Measurements from ENCODE around the gene PPP1R3G. TPM values are rescaled to one million over a fixed set of nuclear protein-coding genes. Genes with fewer than 3 reads are reported as not detected.

The PPP1R3G gene
- total and polyA plus RNA-seq, 2 of the 13 experiments (the other 11 are each of a cell fraction or from before 2014, with no cell fraction given), result 1.2 to 1.3 TPM

GRCh38 chr6:5068153-5068751 is 16.9 kb upstream of the PPP1R3G start (continued):
- TF ChIP-seq, protein P1, sequence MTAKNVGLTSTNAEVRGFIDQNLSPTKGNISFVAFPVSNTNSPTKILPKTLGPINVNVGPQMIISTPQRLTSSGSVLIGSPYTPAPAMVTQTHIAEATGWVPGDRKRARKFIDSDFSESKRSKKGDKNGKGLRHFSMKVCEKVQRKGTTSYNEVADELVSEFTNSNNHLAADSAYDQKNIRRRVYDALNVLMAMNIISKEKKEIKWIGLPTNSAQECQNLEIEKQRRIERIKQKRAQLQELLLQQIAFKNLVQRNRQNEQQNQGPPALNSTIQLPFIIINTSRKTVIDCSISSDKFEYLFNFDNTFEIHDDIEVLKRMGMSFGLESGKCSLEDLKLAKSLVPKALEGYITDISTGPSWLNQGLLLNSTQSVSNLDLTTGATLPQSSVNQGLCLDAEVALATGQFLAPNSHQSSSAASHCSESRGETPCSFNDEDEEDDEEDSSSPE (CRISPR knock-in tag; IDR thresholded peaks at IDR 0.05), result peak; percentile 64
- TF ChIP-seq ZNF124 (CRISPR knock-in tag; IDR thresholded peaks at IDR 0.05) (peak; percentile 87), RBM22 (optimal IDR thresholded peaks at IDR 0.05; ENCODE audit: low read length) (no peak), ZFP82 (CRISPR knock-in tag; IDR thresholded peaks at IDR 0.05; ENCODE audit: borderline replicate concordance) (peak; percentile 90; the same call in 1 of the 2 replicates), MIER2 (CRISPR knock-in tag; IDR thresholded peaks at IDR 0.05) (peak; percentile 90), ETV6 (CRISPR knock-in tag; conservative IDR thresholded peaks at IDR 0.05) (no peak; the same call in 1 of the 2 replicates), AKNA (CRISPR knock-in tag; IDR thresholded peaks at IDR 0.05; ENCODE audit: borderline replicate concordance) (no peak; the same call in 1 of the 2 replicates), NAIF1 (CRISPR knock-in tag; IDR thresholded peaks at IDR 0.05; ENCODE audit: borderline replicate concordance) (peak; percentile 78; the same call in 1 of the 2 replicates), CBX1 (IDR thresholded peaks at IDR 0.05; ENCODE audit: low read depth) (peak; percentile 57), BHLHE40 (IDR thresholded peaks at IDR 0.05; ENCODE audit: low read length) (peak; percentile 80), CEBPG (CRISPR knock-in tag; IDR thresholded peaks at IDR 0.05) (peak; percentile 70; the same call in 1 of the 2 replicates), MAFK (conservative IDR thresholded peaks at IDR 0.05 in 1 of 2, IDR thresholded peaks at IDR 0.05 in 1 of 2; ENCODE audit: low read length in 2 of 2) (no peak), ATF7 (IDR thresholded peaks at IDR 0.05) (peak; percentile 99), ATF7 (CRISPR knock-in tag; IDR thresholded peaks at IDR 0.05) (peak; percentile 99), SNAPC5 (CRISPR knock-in tag; IDR thresholded peaks at IDR 0.05; ENCODE audit: borderline replicate concordance) (peak; percentile 70; the same call in 1 of the 2 replicates), REXO4 (CRISPR knock-in tag; IDR thresholded peaks at IDR 0.05; ENCODE audit: borderline replicate concordance) (no peak), ZNF512 (CRISPR knock-in tag; IDR thresholded peaks at IDR 0.05) (0 out of 2 replicates have a peak, but pooled peaks have one; percentile 21)
- TF ChIP-seq, protein P2, sequence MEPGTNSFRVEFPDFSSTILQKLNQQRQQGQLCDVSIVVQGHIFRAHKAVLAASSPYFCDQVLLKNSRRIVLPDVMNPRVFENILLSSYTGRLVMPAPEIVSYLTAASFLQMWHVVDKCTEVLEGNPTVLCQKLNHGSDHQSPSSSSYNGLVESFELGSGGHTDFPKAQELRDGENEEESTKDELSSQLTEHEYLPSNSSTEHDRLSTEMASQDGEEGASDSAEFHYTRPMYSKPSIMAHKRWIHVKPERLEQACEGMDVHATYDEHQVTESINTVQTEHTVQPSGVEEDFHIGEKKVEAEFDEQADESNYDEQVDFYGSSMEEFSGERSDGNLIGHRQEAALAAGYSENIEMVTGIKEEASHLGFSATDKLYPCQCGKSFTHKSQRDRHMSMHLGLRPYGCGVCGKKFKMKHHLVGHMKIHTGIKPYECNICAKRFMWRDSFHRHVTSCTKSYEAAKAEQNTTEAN (CRISPR knock-in tag; conservative IDR thresholded peaks at IDR 0.05), result peak; percentile 96
- TF ChIP-seq, protein P3, sequence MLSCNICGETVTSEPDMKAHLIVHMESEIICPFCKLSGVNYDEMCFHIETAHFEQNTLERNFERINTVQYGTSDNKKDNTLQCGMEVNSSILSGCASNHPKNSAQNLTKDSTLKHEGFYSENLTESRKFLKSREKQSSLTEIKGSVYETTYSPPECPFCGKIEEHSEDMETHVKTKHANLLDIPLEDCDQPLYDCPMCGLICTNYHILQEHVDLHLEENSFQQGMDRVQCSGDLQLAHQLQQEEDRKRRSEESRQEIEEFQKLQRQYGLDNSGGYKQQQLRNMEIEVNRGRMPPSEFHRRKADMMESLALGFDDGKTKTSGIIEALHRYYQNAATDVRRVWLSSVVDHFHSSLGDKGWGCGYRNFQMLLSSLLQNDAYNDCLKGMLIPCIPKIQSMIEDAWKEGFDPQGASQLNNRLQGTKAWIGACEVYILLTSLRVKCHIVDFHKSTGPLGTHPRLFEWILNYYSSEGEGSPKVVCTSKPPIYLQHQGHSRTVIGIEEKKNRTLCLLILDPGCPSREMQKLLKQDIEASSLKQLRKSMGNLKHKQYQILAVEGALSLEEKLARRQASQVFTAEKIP (CRISPR knock-in tag; IDR thresholded peaks at IDR 0.05; ENCODE audit: borderline replicate concordance), result no peak
